Osteoblast (primary cell): ENCODE measurements around the gene NMU. TPM values are rescaled to one million over a fixed set of nuclear protein-coding genes. Genes with fewer than 3 reads are reported as not detected.

Experiments
- DNase-seq: peaks from one replicate; pipeline ENCODE4 v3.0.0; 2011; ENCODE audit warnings: low spot score, mixed read lengths; ENCODE audit not compliant: insufficient read length; ENCODE audit errors: missing footprints
- H2AFZ ChIP-seq: 2 replicates; pipeline ENCODE4 v1.6.0; 2011; ENCODE audit warnings: mild to moderate bottlenecking, low read length
- H3K27ac ChIP-seq: 2 replicates; pipeline ENCODE4 v1.5.1; 2011; ENCODE audit warnings: mild to moderate bottlenecking, low read depth, low read length, moderate library complexity
- H3K27me3 ChIP-seq: 2 replicates; pipeline ENCODE4 v1.6.0; 2012; ENCODE audit warnings: mild to moderate bottlenecking, control low read depth, inconsistent platforms, low read length, moderate library complexity; ENCODE audit not compliant: insufficient read depth
- H3K36me3 ChIP-seq: 2 replicates; pipeline ENCODE4 v1.5.1; 2011; ENCODE audit warnings: mild to moderate bottlenecking, low read length, control low read depth, moderate library complexity; ENCODE audit not compliant: insufficient read depth
- H3K4me1 ChIP-seq: 2 replicates; pipeline ENCODE4 v1.5.1; 2011; ENCODE audit warnings: mild to moderate bottlenecking, low read length, control low read depth, moderate library complexity; ENCODE audit not compliant: insufficient read depth
- H3K4me2 ChIP-seq: 2 replicates; pipeline ENCODE4 v1.6.0; 2011; ENCODE audit warnings: mild to moderate bottlenecking, low read length; ENCODE audit not compliant: insufficient read depth
- H3K4me3 ChIP-seq: fragments of 200-600 bp; sonication (generic); 3 replicates; pipeline ENCODE4 v1.5.1; 2012; ENCODE audit warnings: mild to moderate bottlenecking, low read length, inconsistent platforms; ENCODE audit not compliant: insufficient read depth
- H3K79me2 ChIP-seq: 2 replicates; pipeline ENCODE4 v1.6.0; 2012; ENCODE audit warnings: mild to moderate bottlenecking, low read length, control low read depth, inconsistent platforms; ENCODE audit not compliant: insufficient read depth
- H3K9me3 ChIP-seq: 2 replicates; pipeline ENCODE4 v1.5.1; 2011; ENCODE audit warnings: low read depth, low read length, control low read depth
- H4K20me1 ChIP-seq: 2 replicates; pipeline ENCODE4 v1.6.0; 2012; ENCODE audit warnings: mild to moderate bottlenecking, low read length, control low read depth; ENCODE audit not compliant: insufficient read depth
- total RNA-seq: library from RNA; depleted of rRNA; stranded (reverse); fragments of >200 nt; gene quantifications from 2 replicates; pipeline ENCODE4 v1.2.3, GENCODE V29; 2012
- TF ChIP-seq, protein P1 (sequence below): IDR thresholded peaks from 2 replicates; pipeline ENCODE4 v1.5.1; 2011; ENCODE audit warnings: mild to moderate bottlenecking, low read depth, low read length, moderate library complexity; ENCODE audit errors: extremely low read depth

Gene NMU
- total RNA-seq, 1 donor: not detected

DNA sequence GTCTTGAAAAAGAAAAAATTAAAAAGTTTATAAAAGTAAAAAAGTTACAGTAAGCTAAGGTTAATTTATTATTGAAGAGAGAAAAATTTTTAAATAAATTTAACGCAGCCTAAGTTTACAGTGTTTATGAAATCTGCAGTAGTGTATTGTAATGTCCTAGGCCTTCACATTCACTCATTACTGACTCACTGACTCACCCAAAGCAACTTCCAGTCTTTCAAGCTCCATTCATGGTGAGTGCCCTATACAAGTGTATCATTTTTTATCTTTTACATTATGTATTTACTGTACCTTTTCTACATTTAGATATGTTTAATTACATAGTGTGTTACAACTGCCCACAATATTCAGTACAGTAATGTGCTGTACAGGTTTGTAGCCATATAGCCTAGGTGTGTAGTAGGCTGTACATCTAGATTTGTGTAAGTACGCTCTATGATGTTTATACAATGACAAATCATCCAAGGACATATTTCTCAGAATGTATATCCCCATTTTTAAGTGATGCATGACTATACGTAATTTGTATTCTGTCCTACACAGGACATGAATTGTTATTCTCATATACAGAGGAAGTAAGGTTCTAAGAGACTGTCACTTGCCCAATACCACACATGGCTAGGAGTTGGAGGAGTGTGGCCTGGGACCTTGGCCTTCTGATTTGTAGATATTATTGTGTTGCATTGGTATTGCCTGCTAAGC lies 24.6 kb downstream of the NMU start:
- no peak overlapping the region for H3K4me2 ChIP-seq
- H3K4me1 ChIP-seq: no peaks in the 10 kb centered on the region
- no peaks in the 10 kb centered on the region for H3K36me3 ChIP-seq
- no peaks in the 10 kb centered on the region for H4K20me1 ChIP-seq
- no peak overlapping the region for H3K27ac ChIP-seq
- H3K4me3 ChIP-seq: no peak overlapping the region
- H3K9me3 ChIP-seq: no peaks in the 10 kb centered on the region
- H3K79me2 ChIP-seq: no peaks in the 10 kb centered on the region
- DNase-seq: no peak
- H2AFZ ChIP-seq: no peak overlapping the region
- H3K27me3 ChIP-seq: no peaks in the 10 kb centered on the region
- TF ChIP-seq, protein P1, sequence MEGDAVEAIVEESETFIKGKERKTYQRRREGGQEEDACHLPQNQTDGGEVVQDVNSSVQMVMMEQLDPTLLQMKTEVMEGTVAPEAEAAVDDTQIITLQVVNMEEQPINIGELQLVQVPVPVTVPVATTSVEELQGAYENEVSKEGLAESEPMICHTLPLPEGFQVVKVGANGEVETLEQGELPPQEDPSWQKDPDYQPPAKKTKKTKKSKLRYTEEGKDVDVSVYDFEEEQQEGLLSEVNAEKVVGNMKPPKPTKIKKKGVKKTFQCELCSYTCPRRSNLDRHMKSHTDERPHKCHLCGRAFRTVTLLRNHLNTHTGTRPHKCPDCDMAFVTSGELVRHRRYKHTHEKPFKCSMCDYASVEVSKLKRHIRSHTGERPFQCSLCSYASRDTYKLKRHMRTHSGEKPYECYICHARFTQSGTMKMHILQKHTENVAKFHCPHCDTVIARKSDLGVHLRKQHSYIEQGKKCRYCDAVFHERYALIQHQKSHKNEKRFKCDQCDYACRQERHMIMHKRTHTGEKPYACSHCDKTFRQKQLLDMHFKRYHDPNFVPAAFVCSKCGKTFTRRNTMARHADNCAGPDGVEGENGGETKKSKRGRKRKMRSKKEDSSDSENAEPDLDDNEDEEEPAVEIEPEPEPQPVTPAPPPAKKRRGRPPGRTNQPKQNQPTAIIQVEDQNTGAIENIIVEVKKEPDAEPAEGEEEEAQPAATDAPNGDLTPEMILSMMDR: no peak

- DNase-seq: no peak
- Histone ChIP-seq H3K4me1 (no peaks in the 10 kb centered on the region), H3K4me3 (no peak overlapping the region), H3K27ac (no peak overlapping the region), H3K9me3 (no peaks in the 10 kb centered on the region), H3K27me3 (peaks cover under 1% of the 10 kb centered on the region), H3K4me2 (no peak overlapping the region), H4K20me1 (no peaks in the 10 kb centered on the region), H3K36me3 (no peaks in the 10 kb centered on the region), H2AFZ (no peak overlapping the region), H3K79me2 (no peaks in the 10 kb centered on the region)
- TF ChIP-seq, protein P1: no peak
Measured at GRCh38 chr4:55610381-55610780, 25.7 kb downstream of the NMU start.

- no peaks in the 10 kb centered on the region for H3K79me2 ChIP-seq
- H4K20me1 ChIP-seq: no peaks in the 10 kb centered on the region
- H3K36me3 ChIP-seq: no peaks in the 10 kb centered on the region
- TF ChIP-seq, protein P1: no peak
- H3K9me3 ChIP-seq: no peaks in the 10 kb centered on the region
- H3K4me2 ChIP-seq: no peak overlapping the region
- no peak for DNase-seq
- H3K4me3 ChIP-seq: no peak overlapping the region
- peaks cover 6% of the 10 kb centered on the region for H3K27me3 ChIP-seq
- H3K4me1 ChIP-seq: no peaks in the 10 kb centered on the region
- peak overlapping the region; percentile 30 for H2AFZ ChIP-seq
- H3K27ac ChIP-seq: no peak overlapping the region
Measured at GRCh38 chr4:55609393-55609866, 26.7 kb downstream of the NMU start.

DNA sequence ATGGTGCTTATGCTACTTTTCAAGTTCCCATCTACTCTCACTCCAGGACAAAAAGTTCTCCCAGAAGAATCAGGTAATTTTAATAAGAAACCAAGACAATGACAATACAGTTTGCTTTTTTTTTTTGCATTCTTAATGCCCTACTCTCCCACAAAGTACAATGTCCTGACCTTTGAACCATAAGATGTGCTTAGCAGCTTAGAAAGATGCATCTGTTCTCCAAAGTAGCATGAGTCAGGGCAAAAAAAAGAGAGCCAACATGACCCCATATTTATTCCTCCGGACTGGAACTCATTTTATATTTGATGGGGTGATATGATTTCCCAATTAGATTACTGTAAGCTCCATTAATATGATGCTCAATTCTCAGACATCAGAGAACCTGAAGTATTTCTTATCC lies 27.5 kb downstream of the NMU start:
- Histone ChIP-seq H3K4me3 (no peak overlapping the region), H3K4me2 (no peak overlapping the region), H4K20me1 (no peaks in the 10 kb centered on the region), H3K27ac (no peak overlapping the region), H3K36me3 (no peaks in the 10 kb centered on the region), H3K27me3 (peaks cover 6% of the 10 kb centered on the region), H3K79me2 (no peaks in the 10 kb centered on the region), H3K9me3 (no peaks in the 10 kb centered on the region), H3K4me1 (no peaks in the 10 kb centered on the region), H2AFZ (no peak overlapping the region)
- TF ChIP-seq, protein P1: no peak
- DNase-seq: no peak
